NCI-H2196 (cell line): ENCODE results near the gene TCF4.

Experiments
- DNase-seq: peaks from one replicate; lab custom pipeline; 2025; ENCODE audit not compliant: unreplicated experiment; lab: John Stamatoyannopoulos, UW

Gene TCF4

GRCh38 chr18:55588111-55588869, at the start of gene TCF4:
Gene TCF4, minus strand, starts transcription at chr18:55588192. Its CDS starts 1,076 bp downstream, at chr18:55587116.
- DNase-seq = peak; percentile 4

- DNase-seq = no peak
These were observed 49.2 kb upstream of the TCF4 start for GRCh38 chr18:55637204-55637603.

GRCh38 chr18:55635439-55635838, 47.4 kb upstream of the TCF4 start:
- DNase-seq = no peak

- no peak for DNase-seq
These were observed 46.6 kb upstream of the TCF4 start for GRCh38 chr18:55634545-55634944.

- DNase-seq = no peak
These were observed 45.0 kb upstream of the TCF4 start for GRCh38 chr18:55633032-55633431.

GRCh38 chr18:55629133-55629532, 41.1 kb upstream of the TCF4 start:
- DNase-seq = no peak

- DNase-seq = no peak
These were observed 39.0 kb upstream of the TCF4 start for GRCh38 chr18:55627007-55627406.

GRCh38 chr18:55625901-55626300, 37.9 kb upstream of the TCF4 start:
- DNase-seq = no peak

GRCh38 chr18:55623626-55624025, 35.6 kb upstream of the TCF4 start:
- no peak for DNase-seq

- DNase-seq = no peak
These were observed 22.5 kb upstream of the TCF4 start for GRCh38 chr18:55610506-55610905.

- DNase-seq = no peak
These were observed 21.3 kb upstream of the TCF4 start for GRCh38 chr18:55609160-55609825.

GRCh38 chr18:55608497-55608896, 20.5 kb upstream of the TCF4 start:
- DNase-seq = no peak

- DNase-seq = no peak
These were observed 19.8 kb upstream of the TCF4 start for GRCh38 chr18:55607773-55608172.

- DNase-seq = no peak
These were observed 17.8 kb upstream of the TCF4 start for GRCh38 chr18:55605733-55606338.

- no peak for DNase-seq
These were observed 15.8 kb upstream of the TCF4 start for GRCh38 chr18:55603775-55604174.

- DNase-seq = no peak
These were observed 5.9 kb upstream of the TCF4 start for GRCh38 chr18:55593888-55594287.

- DNase-seq = no peak
These were observed 4.6 kb upstream of the TCF4 start for GRCh38 chr18:55592572-55592971.

- no peak for DNase-seq
These were observed 4.1 kb upstream of the TCF4 start for GRCh38 chr18:55592106-55592505.

- peak; percentile 90 for DNase-seq
These were observed 1.8 kb upstream of the TCF4 start for GRCh38 chr18:55589625-55590291.

GRCh38 chr18:55588870-55589595, 1.0 kb upstream of the TCF4 start:
- DNase-seq = no peak
